Measurements from ENCODE around the gene INSIG1.
A peak's percentile ranks its signal among the peaks of the same experiment; 100 is the strongest.

Gene INSIG1

GRCh38 chr7:155295511-155295910 lies 2.2 kb upstream of the INSIG1 start:
- H3K14ac ChIP-seq (ENCODE audit: low read length): no peak overlapping the region
- H2AFZ ChIP-seq (ENCODE audit: low read length): no peak overlapping the region
- DNase-seq (ENCODE audit: low spot score): no peak
- H3K4me3 ChIP-seq (ENCODE audit: low read length in 2 of 2): no peak overlapping the region
- no peak overlapping the region for H2BK15ac ChIP-seq (ENCODE audit: low read length)
- H4K8ac ChIP-seq (ENCODE audit: low read depth, low read length): no peak overlapping the region
- H3K4me2 ChIP-seq (ENCODE audit: insufficient read depth, low read length, poor library complexity, severe bottlenecking): no peak overlapping the region
- H3K9me3 ChIP-seq (replicated peaks in 1 of 2; ENCODE audit: control insufficient read depth in 2 of 2, insufficient read depth in 1 of 2, low read depth in 1 of 2, low read length in 2 of 2): peaks cover 2 to 19% of the 10 kb centered on the region in 2 donors
- no peak overlapping the region for H3K27ac ChIP-seq (replicated peaks; ENCODE audit: low read length)
- peak overlapping the region; percentile 21 for H3K23ac ChIP-seq (ENCODE audit: low read depth, low read length, poor library complexity)
- no peak overlapping the region for H2BK12ac ChIP-seq (ENCODE audit: low read length)
- no peak overlapping the region for H4K91ac ChIP-seq (ENCODE audit: low read depth, low read length, poor library complexity)
- H3K36me3 ChIP-seq (replicated peaks in 1 of 2; ENCODE audit: control insufficient read depth in 2 of 2, insufficient read depth in 2 of 2, low read length in 2 of 2): peaks cover 9 to 19% of the 10 kb centered on the region in 2 donors
- H2BK120ac ChIP-seq (ENCODE audit: low read depth, low read length): no peak overlapping the region
- H3K4ac ChIP-seq (ENCODE audit: low read length): no peak overlapping the region
- WGBS, 2 donors (ENCODE audit: extremely low coverage in 2 of 2, insufficient read length in 2 of 2, insufficient replicate concordance in 1 of 2): no CpG with 5 or more reads among the region's 7 CpGs
- no peak overlapping the region for H2BK5ac ChIP-seq (ENCODE audit: low read length)
- peak overlapping the region; percentile 2 for H3K9ac ChIP-seq (ENCODE audit: low read depth, low read length, poor library complexity)
- peak overlapping the region; percentile 52 for H3K18ac ChIP-seq (ENCODE audit: low read length)
- H3K27me3 ChIP-seq (ENCODE audit: control insufficient read depth in 3 of 3, insufficient read depth in 3 of 3, low read depth in 1 of 3, low read length in 3 of 3): no peaks in the 10 kb centered on the region
- peak overlapping the region; percentile 59 for H2AK5ac ChIP-seq (ENCODE audit: low read depth, low read length)
- H3K79me1 ChIP-seq (ENCODE audit: low read depth, low read length): no peaks in the 10 kb centered on the region
- peaks cover 6 to 7% of the 10 kb centered on the region in 2 donors for H3K4me1 ChIP-seq (ENCODE audit: control insufficient read depth in 2 of 2, insufficient read depth in 1 of 2, low read depth in 1 of 2, low read length in 2 of 2)

GRCh38 chr7:155296006-155296787 lies 1.5 kb upstream of the INSIG1 start:
- peak overlapping the region; percentile 34 for H2BK15ac ChIP-seq (ENCODE audit: low read length)
- no CpG with 5 or more reads among the region's 18 CpGs for WGBS, 2 donors (ENCODE audit: extremely low coverage in 2 of 2, insufficient read length in 2 of 2, insufficient replicate concordance in 1 of 2)
- peak overlapping the region; percentile 92 for H3K23ac ChIP-seq (ENCODE audit: low read depth, low read length, poor library complexity)
- H3K4me1 ChIP-seq (ENCODE audit: control insufficient read depth in 2 of 2, insufficient read depth in 1 of 2, low read depth in 1 of 2, low read length in 2 of 2): peaks cover 10 to 13% of the 10 kb centered on the region in 2 donors
- no peak overlapping the region for H4K8ac ChIP-seq (ENCODE audit: low read depth, low read length)
- no peaks in the 10 kb centered on the region for H3K27me3 ChIP-seq (ENCODE audit: control insufficient read depth in 3 of 3, insufficient read depth in 3 of 3, low read depth in 1 of 3, low read length in 3 of 3)
- no peak overlapping the region for H4K91ac ChIP-seq (ENCODE audit: low read depth, low read length, poor library complexity)
- no peak overlapping the region for H3K4ac ChIP-seq (ENCODE audit: low read length)
- H3K14ac ChIP-seq (ENCODE audit: low read length): peak overlapping the region; percentile 39
- H3K9me3 ChIP-seq (replicated peaks in 1 of 2; ENCODE audit: control insufficient read depth in 2 of 2, insufficient read depth in 1 of 2, low read depth in 1 of 2, low read length in 2 of 2): peaks cover 2 to 19% of the 10 kb centered on the region in 2 donors
- H3K9ac ChIP-seq (ENCODE audit: low read depth, low read length, poor library complexity): no peak overlapping the region
- no peak for DNase-seq (ENCODE audit: low spot score)
- peak overlapping the region; percentile 73 for H2AK5ac ChIP-seq (ENCODE audit: low read depth, low read length)
- peaks cover 14 to 26% of the 10 kb centered on the region in 2 donors for H3K36me3 ChIP-seq (replicated peaks in 1 of 2; ENCODE audit: control insufficient read depth in 2 of 2, insufficient read depth in 2 of 2, low read length in 2 of 2)
- peak overlapping the region; percentile 92 for H3K27ac ChIP-seq (replicated peaks; ENCODE audit: low read length)
- peak overlapping the region; percentile 38 for H2BK120ac ChIP-seq (ENCODE audit: low read depth, low read length)
- peak overlapping the region; percentile 35 for H2BK12ac ChIP-seq (ENCODE audit: low read length)
- H2AFZ ChIP-seq (ENCODE audit: low read length): no peak overlapping the region
- H2BK5ac ChIP-seq (ENCODE audit: low read length): peak overlapping the region; percentile 99
- H3K79me1 ChIP-seq (ENCODE audit: low read depth, low read length): no peaks in the 10 kb centered on the region
- peak overlapping the region; percentile 40 to 82 for H3K4me3 ChIP-seq (ENCODE audit: low read length in 2 of 2)
- H3K4me2 ChIP-seq (ENCODE audit: insufficient read depth, low read length, poor library complexity, severe bottlenecking): no peak overlapping the region
- H3K18ac ChIP-seq (ENCODE audit: low read length): peak overlapping the region; percentile 91

DNA sequence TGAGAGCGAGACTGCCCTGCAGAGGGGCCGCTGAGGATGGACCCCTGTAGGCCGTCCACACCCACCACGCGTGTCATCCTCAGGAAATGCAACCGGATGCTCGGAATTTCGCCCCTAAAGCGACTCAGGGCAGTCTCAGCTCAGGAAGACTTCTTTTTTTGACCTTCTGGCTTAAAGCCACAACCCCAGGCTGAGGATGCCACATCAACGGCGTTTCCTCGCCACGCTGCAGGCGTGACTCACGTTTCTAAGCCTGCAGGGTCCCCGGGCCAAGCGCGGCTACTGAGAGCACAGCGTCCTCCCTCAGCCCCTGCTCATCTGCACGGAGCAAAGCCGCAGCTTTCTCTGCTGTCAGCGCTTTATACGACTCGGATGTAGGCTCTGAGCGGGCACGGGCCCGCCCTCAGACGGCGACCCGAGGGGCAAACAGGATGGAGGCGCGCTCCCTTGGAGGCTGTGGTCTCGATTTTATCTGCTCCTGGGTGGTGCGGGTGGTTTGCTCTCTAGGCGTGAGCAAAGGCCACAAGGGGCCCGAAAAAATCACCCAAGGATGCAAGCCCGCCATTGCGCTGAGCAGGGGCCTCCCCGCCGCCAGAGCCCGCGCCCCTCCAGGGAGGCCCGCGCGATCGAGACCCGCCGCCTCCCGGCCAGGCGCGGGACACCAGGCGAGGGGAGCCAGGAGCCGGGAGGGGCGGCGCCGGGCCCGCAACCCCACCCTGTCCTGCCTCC lies 726 bp upstream of the INSIG1 start:
- Histone ChIP-seq H4K8ac (ENCODE audit: low read depth, low read length) (no peak overlapping the region), H3K79me1 (ENCODE audit: low read depth, low read length) (no peaks in the 10 kb centered on the region), H3K9me3 (replicated peaks in 1 of 2; ENCODE audit: control insufficient read depth in 2 of 2, insufficient read depth in 1 of 2, low read depth in 1 of 2, low read length in 2 of 2) (peaks cover 2 to 19% of the 10 kb centered on the region in 2 donors), H3K4me3 (ENCODE audit: low read length in 2 of 2) (peak overlapping the region; percentile 40 to 82), H2BK15ac (ENCODE audit: low read length) (peak overlapping the region; percentile 34), H3K27me3 (ENCODE audit: control insufficient read depth in 3 of 3, insufficient read depth in 3 of 3, low read depth in 1 of 3, low read length in 3 of 3) (no peaks in the 10 kb centered on the region), H2AFZ (ENCODE audit: low read length) (peak overlapping the region; percentile 74), H2BK5ac (ENCODE audit: low read length) (peak overlapping the region; percentile 99), H3K23ac (ENCODE audit: low read depth, low read length, poor library complexity) (peak overlapping the region; percentile 92), H2AK5ac (ENCODE audit: low read depth, low read length) (peak overlapping the region; percentile 73), H4K91ac (ENCODE audit: low read depth, low read length, poor library complexity) (peak overlapping the region; percentile 82), H3K4ac (ENCODE audit: low read length) (peak overlapping the region; percentile 13), H2BK12ac (ENCODE audit: low read length) (peak overlapping the region; percentile 35), H3K4me2 (ENCODE audit: insufficient read depth, low read length, poor library complexity, severe bottlenecking) (peak overlapping the region; percentile 74), H3K4me1 (ENCODE audit: control insufficient read depth in 2 of 2, insufficient read depth in 1 of 2, low read depth in 1 of 2, low read length in 2 of 2) (peaks cover 11 to 15% of the 10 kb centered on the region in 2 donors), H2BK120ac (ENCODE audit: low read depth, low read length) (peak overlapping the region; percentile 38), H3K9ac (ENCODE audit: low read depth, low read length, poor library complexity) (peak overlapping the region; percentile 24), H3K18ac (ENCODE audit: low read length) (peak overlapping the region; percentile 91), H3K14ac (ENCODE audit: low read length) (peak overlapping the region; percentile 39), H3K27ac (replicated peaks; ENCODE audit: low read length) (peak overlapping the region; percentile 92), H3K36me3 (replicated peaks in 1 of 2; ENCODE audit: control insufficient read depth in 2 of 2, insufficient read depth in 2 of 2, low read length in 2 of 2) (peaks cover 16 to 33% of the 10 kb centered on the region in 2 donors)
- no peak for DNase-seq (ENCODE audit: low spot score)
- no CpG with 5 or more reads among the region's 57 CpGs for WGBS, 2 donors (ENCODE audit: extremely low coverage in 2 of 2, insufficient read length in 2 of 2, insufficient replicate concordance in 1 of 2)

Data from neuronal stem cell (in vitro differentiated cells).